GM12801 (cell line): ENCODE data around the gene DDB1.

Source experiments
- CTCF ChIP-seq: IDR thresholded peaks from one replicate; pipeline ENCODE4 v1.5.1; 2011; ENCODE audit warnings: control low read depth; ENCODE audit not compliant: insufficient read length; ENCODE audit errors: extremely low read depth

DDB1 gene

GRCh38 chr11:61293867-61294716 is 38.8 kb downstream of the DDB1 start:
- TF ChIP-seq CTCF: no peak

- TF ChIP-seq CTCF: no peak
These were observed 40.5 kb downstream of the DDB1 start for GRCh38 chr11:61292356-61292755.

GRCh38 chr11:61290905-61291690 is 41.8 kb downstream of the DDB1 start:
- no peak for TF ChIP-seq CTCF

- TF ChIP-seq CTCF: no peak
These were observed 45.4 kb downstream of the DDB1 start for GRCh38 chr11:61287338-61287977.

- TF ChIP-seq CTCF: no peak
These were observed 49.3 kb downstream of the DDB1 start for GRCh38 chr11:61283613-61284012.

GRCh38 chr11:61281581-61282250 is 51.2 kb downstream of the DDB1 start:
- TF ChIP-seq CTCF: no peak
